GM21576 (cell line): Measurements from ENCODE around the gene IP6K3.

Experiments used
- ATAC-seq: cut with Tn5 transposase; IDR thresholded peaks from one replicate; pipeline ENCODE4 v1.9.1; 2021; ENCODE audit warnings: mild to moderate bottlenecking, moderate library complexity; ENCODE audit not compliant: unreplicated experiment

Gene IP6K3

DNA sequence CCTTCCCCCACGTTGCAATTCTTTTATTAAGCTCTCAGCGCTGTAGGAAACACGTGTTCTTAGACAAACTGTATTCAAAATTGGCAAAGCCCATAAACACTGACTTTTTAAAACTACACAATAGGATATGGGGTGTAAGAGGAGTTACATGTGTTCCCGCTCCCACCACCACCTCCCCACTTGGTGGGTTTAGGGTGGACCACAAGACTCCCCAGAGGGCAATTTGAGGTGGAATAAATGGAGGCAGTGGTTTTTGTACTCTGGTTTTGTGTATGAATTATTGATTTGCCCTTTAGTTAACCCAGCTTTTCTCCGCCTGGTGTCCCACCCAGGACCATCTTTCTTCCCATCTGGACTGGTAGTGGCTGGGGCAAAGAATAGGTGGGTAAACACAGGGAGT, 38.9 kb downstream of the IP6K3 start:
- no peak for ATAC-seq

DNA sequence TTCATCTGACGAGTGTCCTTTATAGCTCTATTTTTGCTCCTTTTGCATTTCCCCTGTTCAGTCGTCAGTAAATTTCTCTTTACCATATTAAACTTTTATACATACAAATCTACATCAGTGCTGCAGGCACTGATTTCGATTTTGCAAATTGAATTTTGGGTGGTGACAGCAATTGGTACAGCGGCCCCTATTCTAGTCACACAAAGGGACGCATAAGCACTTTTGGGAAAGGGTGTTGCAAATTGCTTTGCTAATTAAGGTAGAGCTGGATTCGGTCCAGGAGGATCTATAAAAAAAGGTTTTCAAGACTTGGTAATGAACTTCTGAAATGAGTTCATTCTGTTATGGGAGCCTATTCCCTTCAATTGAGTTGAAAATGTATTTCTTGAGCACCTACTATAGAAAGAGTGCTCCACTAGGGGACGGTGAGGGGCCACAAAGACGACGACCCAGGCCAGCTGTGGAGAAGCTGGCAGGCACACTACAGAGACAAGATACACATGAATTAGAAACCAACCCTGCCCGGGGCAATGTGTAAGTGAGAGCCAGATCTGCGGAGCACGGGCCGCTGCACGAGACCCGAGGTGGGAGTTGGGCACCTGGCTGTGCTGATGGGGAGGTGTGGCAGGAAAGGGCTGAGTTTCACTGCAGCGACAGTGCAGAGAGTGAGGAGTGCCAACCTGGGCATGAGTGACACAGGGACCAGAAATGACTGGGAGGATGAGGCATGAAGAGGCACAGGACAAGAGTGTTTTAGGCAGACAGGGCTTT, 40.6 kb downstream of the IP6K3 start:
- ATAC-seq, result no peak

DNA sequence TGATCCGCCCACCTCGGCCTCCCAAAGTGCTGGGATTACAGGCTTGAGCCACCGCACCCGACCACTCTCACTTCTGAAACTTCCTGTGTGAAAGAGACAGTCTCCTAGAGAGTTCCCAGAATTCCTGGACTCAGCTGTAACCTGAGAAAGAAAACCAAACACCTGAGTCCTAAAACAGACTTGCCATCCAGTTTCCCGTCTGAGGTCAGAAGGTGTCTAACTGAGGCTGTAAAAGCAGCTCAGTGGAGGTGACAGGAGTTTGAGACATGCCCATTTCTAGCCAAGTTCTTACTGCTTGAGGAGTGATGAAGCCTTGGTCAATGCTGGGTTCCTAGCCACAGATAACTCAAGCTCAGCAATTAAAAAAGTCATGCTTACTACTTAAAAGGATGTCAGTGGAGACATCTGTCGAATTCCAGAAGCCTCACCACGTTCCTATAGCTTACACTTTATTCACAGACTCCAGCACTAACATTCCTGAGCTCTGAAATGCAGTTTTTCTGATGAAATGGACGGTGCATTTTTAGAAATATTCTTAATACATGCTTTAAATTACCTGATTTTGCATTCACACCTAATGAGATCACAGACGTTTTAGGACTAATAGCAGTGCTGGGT, 41.3 kb downstream of the IP6K3 start:
- no peak for ATAC-seq

DNA sequence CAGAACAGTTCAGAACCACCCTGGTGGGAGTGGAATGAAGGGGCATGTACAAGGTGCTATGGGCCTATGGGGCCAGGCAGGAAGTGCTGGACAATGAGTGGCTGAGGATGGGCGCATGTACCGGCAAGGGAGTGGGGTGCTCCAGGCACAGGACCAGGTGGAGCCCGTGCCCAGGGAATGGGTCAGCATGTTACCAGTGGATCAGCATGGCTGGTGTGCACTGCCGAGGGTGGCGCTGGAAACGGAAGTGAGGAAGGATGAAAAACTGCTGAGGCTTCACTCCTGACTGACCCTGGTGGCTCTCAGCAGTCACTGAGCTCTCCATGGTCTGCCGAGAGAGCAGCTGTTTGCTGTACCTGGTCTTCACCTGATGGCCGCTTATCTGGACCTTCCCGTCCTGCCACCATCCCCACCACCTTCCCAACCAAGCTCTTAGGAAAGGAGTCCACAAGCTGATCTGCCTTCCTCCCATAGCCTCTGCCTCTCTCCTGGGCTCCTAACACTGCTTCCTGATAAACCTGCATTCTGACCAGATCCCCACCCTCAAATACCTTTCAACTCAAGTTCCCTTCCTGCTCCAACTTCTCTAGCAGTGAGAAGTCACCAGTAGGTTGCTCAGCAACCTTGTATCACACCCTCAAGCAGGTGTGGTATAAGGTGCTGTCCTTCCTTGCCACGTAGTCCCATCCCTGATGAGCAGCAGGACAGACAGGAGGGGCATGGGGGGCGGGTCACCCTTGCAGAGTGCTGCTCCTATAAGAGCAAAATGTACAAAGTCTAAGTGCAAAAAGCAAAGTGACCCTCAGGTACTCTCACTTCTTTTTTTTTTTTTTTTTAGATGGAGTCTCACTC, 42.3 kb downstream of the IP6K3 start:
- no peak for ATAC-seq

DNA sequence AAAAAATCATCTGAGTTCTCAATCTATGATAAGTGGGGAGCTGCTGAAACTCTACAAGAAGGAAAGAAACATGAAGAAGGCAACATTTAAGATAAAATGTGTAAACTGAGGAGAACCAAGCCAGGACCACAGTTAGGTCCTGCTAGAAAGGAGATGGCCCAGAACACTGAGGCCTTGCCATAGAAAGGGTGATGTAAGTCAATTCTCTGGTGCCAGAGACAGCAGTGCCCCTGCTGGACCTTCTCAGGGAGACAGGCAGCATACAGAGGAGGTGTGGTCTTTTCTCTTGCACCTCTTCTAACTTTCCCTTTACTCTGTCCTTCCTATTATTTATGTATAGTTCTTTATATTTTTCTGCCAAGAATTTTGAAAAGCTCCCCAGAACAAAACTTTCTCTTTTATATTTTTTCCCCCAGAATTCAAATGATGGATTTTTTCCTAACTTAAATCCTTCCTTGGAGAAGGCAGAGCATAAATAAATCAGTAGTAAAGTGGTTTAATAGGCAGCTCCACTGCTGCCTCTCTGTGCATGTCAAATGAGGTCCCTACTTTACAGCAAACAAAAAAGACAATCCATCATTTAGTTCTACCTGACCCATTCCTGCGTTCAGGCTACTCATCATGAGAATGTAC, 44.2 kb downstream of the IP6K3 start:
- no peak for ATAC-seq

DNA sequence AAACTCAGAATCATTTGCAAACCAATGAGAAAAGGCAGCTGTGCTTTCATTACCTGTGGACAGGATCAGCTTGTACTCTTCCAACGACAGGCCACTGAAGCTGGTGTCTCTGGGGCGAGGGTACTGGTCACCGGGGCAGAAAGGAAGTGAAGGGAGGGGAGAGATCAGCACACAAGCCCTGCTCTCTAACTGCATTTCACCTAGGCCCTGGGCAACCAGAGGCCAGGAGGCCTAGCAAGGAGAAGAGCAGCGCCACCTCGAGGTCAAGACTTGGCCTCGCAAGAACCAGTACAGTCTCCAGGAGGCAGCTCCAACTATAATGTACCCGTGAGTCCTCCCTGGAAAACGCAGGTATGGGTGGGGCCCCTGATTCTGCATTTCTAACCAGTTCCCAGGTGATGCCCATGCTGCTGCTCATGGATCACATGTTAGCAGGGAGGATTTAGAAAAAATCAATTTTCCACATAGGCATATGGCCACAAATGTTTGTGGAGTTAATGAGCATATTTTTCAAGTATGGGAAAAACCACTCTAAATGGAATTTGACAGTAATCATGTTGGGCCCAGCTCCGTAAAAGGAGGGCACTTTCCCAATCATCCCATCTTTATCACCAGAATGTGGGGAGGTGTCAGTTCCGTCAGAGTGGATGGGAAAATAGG, 46.2 kb downstream of the IP6K3 start:
- ATAC-seq, result peak; percentile 57

DNA sequence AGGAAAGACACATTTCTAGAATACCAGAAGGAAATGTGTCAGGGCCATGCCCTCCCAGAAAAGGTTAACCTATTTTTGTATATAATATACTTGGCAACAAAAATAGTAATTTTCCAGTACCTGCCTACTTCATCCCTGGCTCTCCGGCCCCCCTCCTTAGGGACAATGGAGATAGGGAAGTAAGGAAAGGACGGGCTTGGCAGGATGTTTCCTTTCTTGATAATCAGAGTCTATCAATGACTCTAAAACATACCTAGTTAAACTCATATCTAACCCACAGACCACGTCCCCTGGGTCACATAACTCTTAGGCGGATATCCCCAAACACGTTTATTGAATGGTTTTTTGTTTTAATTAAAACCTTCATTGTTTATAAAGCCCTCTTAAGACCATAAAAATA, 47.0 kb downstream of the IP6K3 start:
- no peak for ATAC-seq

DNA sequence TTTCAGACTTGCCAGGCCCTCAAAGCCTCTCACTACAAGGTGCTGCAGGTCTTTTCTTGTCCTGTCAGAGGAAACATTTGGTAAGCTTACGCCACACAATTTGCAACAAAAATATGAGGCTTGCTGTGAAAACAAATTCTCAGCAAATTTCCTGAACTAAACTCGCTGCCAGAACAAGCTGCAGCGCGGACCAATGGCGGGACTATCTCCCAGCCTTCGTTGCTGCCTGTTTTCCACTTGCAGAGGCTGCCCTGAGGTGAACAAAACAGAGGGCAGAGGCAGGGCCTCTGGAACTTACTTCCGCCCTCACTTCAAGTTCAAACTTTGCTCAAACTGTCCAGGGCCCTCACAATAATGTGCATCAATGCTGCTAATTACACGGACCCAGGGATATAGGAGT, 47.6 kb downstream of the IP6K3 start:
- no peak for ATAC-seq

DNA sequence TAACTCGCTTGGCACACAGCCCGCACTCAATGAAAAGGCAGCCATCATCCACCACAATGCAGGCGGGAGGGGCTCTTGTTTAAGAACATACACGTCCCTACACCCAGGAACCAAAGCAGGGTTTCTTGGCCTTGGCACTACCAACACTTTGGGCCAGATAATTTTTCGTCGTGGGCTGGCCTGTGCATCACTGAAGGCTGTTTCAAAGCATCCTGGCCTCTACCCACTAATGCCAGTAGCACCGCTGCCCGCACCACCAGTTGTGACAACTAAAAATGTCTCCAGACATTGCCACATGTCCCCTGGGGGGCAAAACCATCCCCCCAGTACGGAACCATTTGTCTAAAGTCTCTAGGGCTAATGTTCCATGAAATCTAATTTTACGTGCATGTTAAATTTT, 48.2 kb downstream of the IP6K3 start:
- no peak for ATAC-seq

DNA sequence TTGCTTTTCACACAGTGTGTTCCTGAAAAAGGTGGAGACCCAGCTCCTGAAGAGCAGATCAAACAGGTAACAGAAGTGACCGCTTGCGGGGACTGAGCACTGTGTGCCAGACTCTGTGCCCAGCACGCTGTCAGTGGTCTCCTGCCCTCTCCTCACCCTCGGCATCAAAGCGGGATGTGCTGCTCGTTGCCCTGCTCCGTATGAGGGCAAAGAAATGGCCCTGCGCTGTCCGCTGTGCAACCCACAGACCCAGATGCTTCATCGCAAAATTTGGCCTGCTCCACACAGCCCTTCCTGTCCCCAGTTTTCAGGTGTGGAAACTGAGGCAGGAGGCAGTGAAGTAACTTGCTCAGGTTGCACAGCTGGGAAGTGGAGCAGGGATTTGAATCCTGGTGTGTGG, 48.9 kb downstream of the IP6K3 start:
- ATAC-seq, result no peak

DNA sequence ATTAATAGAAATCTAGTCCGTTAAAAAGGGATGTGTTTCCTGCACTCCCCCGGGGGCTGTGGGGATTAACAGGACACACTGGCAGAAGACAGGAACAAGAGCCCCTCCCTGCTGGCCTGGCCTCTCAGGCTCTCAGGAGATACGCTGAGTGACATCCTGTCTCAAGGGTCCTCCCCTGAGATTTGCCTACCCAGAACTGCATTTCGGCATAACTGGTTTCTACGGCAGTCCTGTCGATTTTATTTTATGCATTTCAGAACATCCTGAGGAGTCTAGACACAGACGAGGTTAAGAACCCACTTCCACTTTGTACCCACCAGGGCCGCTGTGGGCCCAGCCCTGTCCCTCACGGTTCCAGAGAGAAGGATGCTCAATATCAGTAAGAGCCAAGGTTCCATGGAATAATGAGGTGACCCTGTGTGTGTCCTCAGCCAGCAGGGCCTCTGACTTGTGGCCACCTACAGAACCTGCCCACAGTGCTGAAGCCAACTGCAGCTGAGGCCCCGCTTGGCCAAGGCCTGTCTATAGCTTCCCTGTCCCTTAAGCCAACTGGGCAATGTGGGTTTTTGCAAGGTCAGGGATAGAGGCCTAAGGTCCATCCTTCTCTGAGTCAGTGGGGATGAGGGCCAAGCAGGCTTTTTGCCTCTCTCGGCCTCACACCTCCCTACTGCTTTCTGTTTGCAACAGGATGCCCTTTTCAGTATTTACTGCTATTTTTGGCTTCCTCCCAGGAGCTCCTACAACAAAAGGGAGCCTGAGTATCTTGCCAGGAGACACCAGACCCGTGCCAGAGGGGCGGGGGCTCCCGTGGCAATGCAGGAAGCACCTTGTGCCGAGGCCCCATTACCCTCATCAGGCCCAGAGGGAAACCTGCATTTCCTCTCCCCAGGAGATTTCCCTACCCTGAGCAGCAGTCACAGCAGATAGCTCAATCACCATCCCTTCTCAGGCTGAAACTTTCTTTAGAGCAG, 49.9 kb downstream of the IP6K3 start:
- no peak for ATAC-seq

DNA sequence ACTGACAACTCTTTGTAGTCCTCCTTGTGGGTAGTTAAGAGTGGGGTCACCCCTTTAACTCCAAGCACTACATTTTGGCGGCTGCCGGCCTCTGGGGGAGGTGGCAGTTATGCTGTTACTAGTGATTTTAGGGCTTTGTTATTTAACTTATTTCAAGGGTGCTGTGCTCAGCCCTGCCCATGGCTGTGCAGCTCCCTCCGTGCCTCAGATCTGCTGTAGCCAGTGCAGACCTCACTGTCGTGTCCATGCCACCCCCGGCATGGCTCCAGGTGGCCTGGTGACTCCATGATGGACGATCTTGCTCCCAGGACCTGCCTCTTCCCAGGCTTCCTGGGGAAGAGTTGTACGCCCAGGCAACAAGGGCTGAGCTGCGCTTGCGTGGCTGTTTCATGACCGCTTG, 50.6 kb downstream of the IP6K3 start:
- ATAC-seq, result no peak

DNA sequence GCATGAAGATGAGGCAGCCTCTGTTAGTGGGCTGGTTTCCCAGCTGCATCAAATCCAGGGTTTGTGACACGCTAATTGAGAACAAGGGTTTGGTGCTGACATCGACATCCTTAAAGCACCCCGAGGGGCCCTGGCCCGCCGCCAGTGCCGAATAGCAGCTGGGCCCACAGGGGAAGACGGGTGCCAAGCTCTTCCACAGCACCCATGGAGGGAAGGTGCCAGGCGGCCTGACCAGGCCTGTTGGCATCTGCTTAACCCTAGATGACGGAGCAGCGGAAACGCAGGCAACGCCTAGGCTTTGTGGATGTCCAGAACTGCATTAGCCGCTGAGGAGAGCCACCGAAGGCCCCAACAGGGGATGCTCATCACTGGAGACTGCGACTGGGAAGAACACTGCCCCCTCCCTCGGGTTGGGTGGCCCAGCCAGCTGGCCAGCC, 51.2 kb downstream of the IP6K3 start:
- no peak for ATAC-seq

DNA sequence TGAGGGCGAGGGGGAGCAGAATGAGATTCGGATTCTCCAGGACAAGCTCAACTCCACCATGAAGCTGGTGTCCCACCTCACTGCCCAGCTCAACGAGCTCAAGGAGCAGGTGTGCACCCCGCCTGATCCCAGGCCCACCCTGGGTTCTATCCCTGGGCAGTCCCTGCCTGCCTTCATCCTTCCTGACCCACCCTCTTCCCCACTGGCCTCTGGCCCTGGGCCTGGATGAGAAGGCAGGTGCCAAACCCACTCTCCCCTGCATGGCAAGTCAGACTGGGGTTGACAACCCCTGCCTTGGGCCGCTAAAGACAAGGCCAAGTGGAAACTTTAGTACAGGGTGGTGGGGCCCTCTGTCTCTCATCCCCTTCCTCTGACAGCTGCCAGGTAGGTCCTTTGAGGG, 51.7 kb downstream of the IP6K3 start:
- ATAC-seq, result no peak

DNA sequence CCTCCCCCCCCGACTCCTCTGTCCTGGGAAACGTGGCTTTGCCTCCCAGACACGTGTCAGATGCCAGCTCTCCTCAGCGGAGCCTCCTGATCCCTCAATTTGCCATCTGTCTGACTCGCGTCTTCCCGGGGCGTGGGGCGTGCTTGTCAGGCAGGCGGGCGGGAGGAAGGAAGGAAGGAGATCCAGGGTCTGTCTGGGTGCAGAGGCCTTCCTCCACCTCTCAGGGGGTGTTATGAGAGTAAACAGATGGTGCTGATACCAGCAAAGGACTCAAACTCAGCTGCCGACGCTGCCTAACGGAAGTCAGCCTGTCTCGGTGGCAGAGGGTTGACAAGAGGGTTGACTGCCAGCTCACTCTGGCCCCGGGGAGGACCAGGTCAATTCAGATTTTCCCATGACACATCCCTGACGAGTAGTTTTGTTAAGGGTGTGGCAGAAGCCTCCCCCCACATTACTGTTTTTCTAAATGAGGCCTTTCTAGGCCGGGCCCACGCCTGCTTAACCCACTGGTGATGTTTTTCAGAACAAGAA, 52.2 kb downstream of the IP6K3 start:
- no peak for ATAC-seq

DNA sequence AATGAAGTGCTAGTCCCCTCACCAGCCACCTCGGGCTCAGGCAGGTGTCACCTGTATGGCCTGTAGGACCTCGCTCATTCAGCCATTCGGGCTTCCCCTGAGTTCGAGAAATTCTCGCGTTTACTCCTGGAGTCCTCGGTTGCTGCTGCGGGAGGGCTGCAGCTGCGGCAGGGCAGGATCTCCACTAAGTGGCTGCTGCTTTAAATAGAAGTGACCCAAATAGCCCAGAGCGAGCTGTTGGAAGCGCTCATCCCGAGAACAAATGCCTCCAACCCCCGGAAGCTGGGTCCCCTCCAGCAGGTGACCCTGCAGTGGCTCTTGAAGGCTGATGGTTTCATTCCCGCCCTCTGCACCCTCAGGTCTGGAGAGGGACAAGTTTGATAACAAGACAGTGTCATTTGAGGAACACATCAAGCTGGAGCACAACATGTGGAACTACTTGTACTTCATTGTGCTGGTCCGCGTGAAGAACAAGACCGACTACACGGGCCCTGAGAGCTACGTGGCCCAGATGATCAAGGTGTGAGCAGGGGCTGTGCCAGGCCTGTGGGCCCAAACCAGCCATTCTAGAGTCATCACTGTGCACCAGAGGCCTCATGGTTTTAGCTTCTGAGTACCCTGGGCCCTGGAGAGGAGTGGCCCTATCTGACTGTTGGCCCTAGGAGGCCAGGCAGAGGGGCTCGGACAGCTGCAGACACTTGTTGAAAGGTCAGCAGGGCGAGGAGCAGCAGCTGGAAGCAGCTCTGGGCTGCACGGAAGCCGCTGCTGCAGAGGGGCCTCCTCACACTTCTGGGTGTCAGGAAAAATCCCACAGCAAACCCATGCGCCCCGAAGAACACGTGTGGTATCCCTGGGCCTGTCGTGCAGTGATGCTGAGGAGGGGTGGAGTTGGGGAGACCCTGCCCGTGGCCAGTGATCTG, 53.3 kb downstream of the IP6K3 start:
- no peak for ATAC-seq

DNA sequence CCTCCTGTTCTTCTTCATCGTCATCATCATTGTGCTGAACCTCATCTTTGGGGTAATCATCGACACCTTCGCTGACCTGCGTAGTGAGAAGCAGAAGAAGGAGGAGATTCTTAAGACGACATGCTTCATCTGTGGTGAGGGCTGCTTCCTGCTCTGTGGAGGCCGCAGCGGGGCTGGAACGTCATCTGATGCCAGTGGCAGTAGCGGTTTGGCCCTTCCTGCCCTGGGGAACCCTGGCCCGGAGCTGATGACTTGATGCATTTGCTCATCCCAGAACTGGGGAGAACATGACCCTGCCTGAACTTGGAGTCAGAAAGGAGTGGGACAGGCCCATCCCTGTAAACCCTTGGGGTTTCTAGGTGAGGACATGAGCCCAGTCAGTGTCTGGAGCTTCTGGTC, 53.9 kb downstream of the IP6K3 start:
- ATAC-seq, result no peak

DNA sequence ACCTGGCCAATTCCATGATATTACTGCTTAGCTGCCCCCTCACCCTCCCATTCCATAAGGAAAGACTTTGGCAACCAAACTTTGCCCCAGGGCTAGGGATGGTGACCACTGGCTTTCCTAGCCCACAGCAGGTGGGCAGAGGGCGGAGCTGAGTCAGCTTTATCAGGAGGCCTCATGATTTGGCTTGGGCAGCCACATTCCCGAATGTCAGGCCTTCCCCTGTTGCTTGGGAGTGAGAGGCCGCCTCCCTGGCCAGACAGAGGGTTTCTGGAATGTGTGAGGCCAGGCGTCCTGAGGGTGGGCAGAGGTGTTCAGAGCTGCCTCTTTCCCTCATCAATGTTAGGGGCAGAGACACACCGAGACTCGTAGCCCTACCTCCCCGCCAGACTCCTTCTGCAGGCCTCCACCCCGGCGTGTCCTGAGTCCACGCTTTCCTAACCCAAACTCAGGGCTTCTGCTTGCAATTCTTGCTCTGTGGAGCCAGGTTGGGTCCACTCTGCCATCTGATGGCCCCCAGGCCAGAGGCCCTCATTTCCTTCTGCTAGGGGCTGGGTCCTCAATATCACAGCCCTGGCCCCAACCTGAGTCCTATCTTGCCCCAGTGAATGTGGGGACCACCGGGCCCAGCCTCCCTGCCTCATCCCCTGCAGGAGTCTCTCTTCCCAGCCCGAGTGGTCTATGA, 54.5 kb downstream of the IP6K3 start:
- ATAC-seq, result no peak
